Measurements from ENCODE around the gene PLD4.
"Not testable (repeated sequence)": the region's sequence is repeated elsewhere in the genome, so short reads cannot be mapped to it uniquely, and the experiment has no call there.

Gene PLD4

DNA sequence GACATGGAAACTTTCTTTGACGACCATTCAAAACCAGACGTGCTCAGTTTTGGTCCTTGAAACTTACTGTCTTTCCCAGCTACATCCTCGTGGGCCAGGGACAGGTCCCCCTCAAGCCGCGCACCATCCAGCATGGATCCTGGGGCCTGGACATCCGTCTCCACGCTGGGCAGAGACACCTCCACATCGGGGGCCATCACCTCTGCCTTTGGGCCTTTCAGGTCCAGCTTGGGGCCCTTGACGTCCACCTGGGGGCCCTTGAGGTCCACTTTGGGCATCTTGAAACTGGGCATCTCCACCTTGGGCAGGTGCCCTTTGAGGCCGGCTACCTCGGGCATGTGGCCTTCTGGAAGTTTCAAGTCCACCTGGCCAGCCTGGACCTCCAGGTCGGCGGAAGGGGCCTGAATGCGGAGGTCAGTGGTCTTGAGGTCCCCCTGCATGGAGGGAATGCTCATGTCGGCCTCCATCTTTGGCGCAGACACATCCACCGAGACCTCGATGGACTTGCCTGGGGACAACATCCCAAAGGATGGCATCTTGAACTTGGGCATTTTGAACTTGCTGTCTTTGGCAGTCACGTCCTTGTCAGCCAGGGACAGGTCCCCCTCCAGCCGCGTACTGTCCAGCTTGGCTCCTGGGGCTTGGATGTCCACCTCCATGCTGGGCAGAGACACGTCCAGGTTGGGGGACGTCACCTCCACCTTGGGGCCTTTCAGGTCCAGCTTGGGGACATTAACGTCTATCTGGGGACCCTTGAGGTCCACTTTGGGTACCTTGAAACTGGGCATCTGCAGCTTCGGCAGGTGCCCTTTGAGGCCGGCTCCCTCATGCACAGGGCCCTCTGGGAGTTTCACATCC lies 17.1 kb downstream of the PLD4 start:
- TF ChIP-seq CTCF (IDR thresholded peaks at IDR 0.05; ENCODE audit: control extremely low read depth, extremely low read depth, low read depth, missing control alignments) = no peak
- DNase-seq (ENCODE audit: extremely low spot score) = no peak
- ChIA-PET CTCF (interaction anchor here (1.9 to 2.4 kb wide), 2 partner anchors 46 to 116 kb away, joined by 4 to 10 read pairs; no protein-coding TSS in a partner anchor), POLR2A (no interaction called here)

DNA sequence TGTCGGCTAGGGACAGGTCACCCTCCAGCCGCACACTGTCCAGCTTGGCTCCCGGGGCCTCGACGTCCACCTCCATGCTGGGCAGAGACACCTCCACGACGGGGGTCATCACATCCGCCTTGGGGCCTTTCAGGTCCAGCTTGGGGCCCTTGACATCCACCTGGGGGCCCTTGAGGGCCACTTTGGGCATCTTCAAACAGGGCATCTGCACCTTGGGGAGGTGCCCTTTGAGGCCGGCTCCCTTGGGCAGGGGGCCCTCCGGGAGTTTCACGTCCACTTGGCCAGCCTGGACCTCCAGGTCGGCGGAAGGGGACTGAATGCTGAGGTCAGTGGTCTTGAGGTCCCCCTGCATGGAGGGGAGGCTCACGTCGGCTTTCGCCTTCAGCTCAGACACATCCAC lies 17.9 kb downstream of the PLD4 start:
- ChIA-PET POLR2A (no interaction called here), CTCF (no interaction called here)
- no peak for DNase-seq (ENCODE audit: extremely low spot score)
- TF ChIP-seq CTCF (IDR thresholded peaks at IDR 0.05; ENCODE audit: control extremely low read depth, extremely low read depth, low read depth, missing control alignments) = no peak

GRCh38 chr14:104943216-104944015 lies 18.7 kb downstream of the PLD4 start:
- DNase-seq (ENCODE audit: extremely low spot score); CTCF ChIA-PET; POLR2A ChIA-PET: not testable (repeated sequence)

GRCh38 chr14:104944016-104944308 lies 19.3 kb downstream of the PLD4 start:
- CTCF ChIA-PET; POLR2A ChIA-PET; DNase-seq (ENCODE audit: extremely low spot score): not testable (repeated sequence)

- CTCF ChIA-PET; POLR2A ChIA-PET; DNase-seq (ENCODE audit: extremely low spot score): not testable (repeated sequence)
Measured at GRCh38 chr14:104944436-104945205, 19.9 kb downstream of the PLD4 start.

- DNase-seq (ENCODE audit: extremely low spot score); CTCF ChIA-PET; POLR2A ChIA-PET: not testable (repeated sequence)
Measured at GRCh38 chr14:104945266-104945665, 20.6 kb downstream of the PLD4 start.

DNA sequence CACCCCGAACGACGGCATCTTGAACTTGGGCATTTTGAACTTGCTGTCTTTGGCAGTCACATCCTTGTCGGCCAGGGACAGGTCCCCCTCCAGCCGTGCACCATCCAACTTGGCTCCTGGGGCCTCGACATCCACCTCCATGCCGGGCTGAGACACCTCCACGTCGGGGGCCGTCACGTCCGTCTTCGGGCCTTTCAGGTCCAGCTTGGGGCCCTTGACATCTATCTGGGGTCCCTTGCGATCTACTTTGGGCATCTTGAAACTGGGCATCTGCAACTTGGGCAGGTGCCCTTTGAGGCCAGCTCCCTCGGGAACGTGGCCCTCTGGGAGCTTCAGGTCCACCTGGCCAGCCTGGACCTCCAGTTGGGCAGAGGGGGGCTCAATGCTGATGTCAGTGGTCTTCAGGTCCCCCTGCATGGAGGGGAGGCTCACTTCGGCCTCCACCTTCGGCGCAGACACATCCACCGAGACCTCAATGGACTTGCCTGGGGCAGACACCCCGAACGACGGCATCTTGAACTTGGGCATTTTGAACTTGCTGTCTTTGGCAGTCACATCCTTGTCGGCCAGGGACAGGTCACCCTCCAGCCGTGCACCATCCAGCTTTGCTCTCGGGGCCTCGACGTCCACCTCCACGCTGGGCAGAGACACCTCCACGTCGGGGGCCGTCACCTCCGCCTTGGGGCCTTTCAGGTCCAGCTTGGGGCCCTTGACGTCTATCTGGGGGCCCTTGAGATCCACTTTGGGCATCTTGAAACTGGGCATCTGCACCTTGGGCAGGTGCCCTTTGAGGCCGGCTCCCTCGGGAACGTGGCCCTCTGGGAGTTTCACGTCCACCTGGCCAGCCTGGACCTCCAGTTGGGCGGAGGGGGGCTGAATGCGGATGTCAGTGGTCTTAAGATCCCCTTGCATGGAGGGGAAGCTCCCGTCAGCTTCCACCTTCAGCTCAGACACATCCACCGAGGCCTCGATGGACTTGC lies 21.6 kb downstream of the PLD4 start:
- CTCF ChIA-PET; POLR2A ChIA-PET; DNase-seq (ENCODE audit: extremely low spot score): not testable (repeated sequence)

GRCh38 chr14:104947201-104947600 lies 22.5 kb downstream of the PLD4 start:
- CTCF ChIA-PET; POLR2A ChIA-PET; DNase-seq (ENCODE audit: extremely low spot score): not testable (repeated sequence)

DNA sequence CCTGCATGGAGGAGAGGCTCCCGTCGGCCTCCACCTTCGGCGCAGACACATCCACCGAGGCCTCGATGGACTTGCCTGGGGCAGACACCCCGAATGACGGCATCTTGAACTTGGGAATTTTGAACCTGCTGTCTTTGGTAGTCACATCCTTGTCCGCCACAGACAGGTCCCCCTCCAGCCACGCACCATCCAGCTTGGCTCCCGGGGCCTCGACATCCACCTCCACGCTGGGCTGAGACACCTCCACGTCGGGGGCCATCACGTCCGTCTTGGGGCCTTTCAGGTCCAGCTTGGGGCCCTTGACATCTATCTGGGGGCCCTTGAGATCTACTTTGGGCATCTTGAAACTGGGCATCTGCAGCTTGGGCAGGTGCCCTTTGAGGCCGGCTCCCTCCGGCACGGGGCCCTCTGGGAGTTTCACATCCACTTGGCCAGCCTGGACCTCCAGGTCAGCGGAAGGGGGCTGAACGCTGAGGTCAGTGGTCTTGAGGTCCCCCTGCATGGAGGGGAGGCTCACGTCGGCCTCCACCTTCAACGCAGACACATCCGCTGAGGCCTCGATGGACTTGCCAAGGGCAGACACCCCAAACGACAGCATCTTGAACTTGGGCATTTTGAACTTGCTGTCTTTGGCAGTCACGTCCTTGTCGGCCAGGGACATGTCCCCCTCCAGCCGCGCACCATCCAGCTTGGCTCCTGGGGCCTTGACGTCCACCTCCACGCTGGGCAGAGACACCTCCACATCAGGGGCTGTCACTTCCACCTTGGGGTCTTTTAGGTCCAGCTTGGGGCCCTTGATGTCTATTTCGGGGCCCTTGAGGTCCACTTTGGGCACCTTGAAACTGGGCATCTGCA lies 23.4 kb downstream of the PLD4 start:
- CTCF ChIA-PET = interaction anchor here (1.5 kb wide), 1 partner anchor 12 kb away, joined by 4 read pairs; no protein-coding TSS in a partner anchor
- DNase-seq (ENCODE audit: extremely low spot score); POLR2A ChIA-PET: not testable (repeated sequence)
